Tibial artery (tissue), 4 donors: ENCODE data around the gene PKHD1.

Experiments
- DNase-seq, 2 donors: peaks; one replicate each; pipeline ENCODE4 v3.0.0-alpha.2; 2019
- H3K27ac ChIP-seq, 2 donors: fragments of 200-600 bp; sonication (generic) in 1 of 2; 1 replicate in 1 of 2; 2 replicates in 1 of 2; pipeline ENCODE4 v1.5.1; 2018 to 2019; ENCODE audit warnings: mild to moderate bottlenecking in 1 of 2
- H3K27me3 ChIP-seq, 2 donors: fragments of 200-600 bp; sonication (generic) in 1 of 2; one replicate each; pipeline versions ENCODE4 v1.5.1 to v1.6.0; 2016 to 2019
- H3K36me3 ChIP-seq, 3 donors: fragments of 200-600 bp; sonication (generic) in 2 of 3; one replicate each; pipeline ENCODE4 v1.5.1; 2016 to 2019; ENCODE audit warnings: mild to moderate bottlenecking in 2 of 3
- H3K4me1 ChIP-seq, 4 donors: fragments of 200-600 bp; sonication (generic) in 2 of 4; 1 replicate in 3 of 4; 2 replicates in 1 of 4; pipeline ENCODE4 v1.5.1; 2016 to 2019
- H3K4me3 ChIP-seq, 2 donors: fragments of 200-600 bp; sonication (generic) in 1 of 2; 1 replicate in 1 of 2; 2 replicates in 1 of 2; pipeline ENCODE4 v1.5.1; 2018 to 2019; ENCODE audit warnings: mild to moderate bottlenecking in 2 of 2
- H3K9me3 ChIP-seq, 3 donors: fragments of 200-600 bp; sonication (generic) in 1 of 3; one replicate each; pipeline ENCODE4 v1.5.1; 2016 to 2019
- CTCF ChIP-seq, 2 experiments: fragments of 200-600 bp in 1 of 2; fragments of 450-650 bp in 1 of 2; IDR thresholded peaks; one replicate each; pipeline ENCODE4 v1.5.1; 2017 to 2019; ENCODE audit warnings: antibody characterized with exemption in 2 of 2, mild to moderate bottlenecking in 1 of 2, moderate library complexity in 1 of 2
- intact Hi-C: fragments of 100-400 bp; cut with DNase I; formaldehyde crosslinking; loops from one replicate; pipeline ENCODE4 v1.15.0; 2023; ENCODE audit warnings: low total_unique reads

Gene PKHD1

GRCh38 chr6:52133324-52133723 lies 45.9 kb upstream of the PKHD1 start:
- Histone ChIP-seq H3K27ac (no peak overlapping the region), H3K36me3 (no peaks in the 10 kb centered on the region), H3K4me1 (no peaks in the 10 kb centered on the region), H3K4me3 (no peak overlapping the region), H3K27me3 (no peaks in the 10 kb centered on the region), H3K9me3 (no peaks in the 10 kb centered on the region)
- no peak for DNase-seq
- TF ChIP-seq CTCF (IDR thresholded peaks at IDR 0.05): no peak
- intact Hi-C loops: no loop called here

DNA sequence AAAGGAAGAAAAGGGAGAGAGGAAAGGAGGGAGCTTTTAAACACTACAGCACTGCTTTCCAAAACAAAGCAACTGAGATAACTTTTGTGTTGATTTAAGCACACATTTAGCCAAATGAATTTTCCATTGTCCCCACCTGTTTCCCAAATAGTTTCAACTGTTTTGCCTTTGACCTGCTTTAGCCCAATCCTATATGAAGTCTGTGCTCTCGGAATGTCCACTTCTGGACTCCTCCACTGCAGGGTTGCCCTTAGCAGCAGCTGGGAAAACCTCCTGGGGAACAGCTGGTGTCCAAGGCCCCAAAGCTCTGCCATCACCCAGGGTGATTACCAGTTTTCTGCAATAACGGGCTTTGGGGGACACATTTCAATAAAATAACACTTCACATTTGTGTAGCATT lies 44.9 kb upstream of the PKHD1 start:
- TF ChIP-seq CTCF (IDR thresholded peaks at IDR 0.05): no peak
- Histone ChIP-seq H3K27me3 (no peaks in the 10 kb centered on the region), H3K4me3 (no peak overlapping the region), H3K36me3 (no peaks in the 10 kb centered on the region), H3K4me1 (no peaks in the 10 kb centered on the region), H3K9me3 (no peaks in the 10 kb centered on the region), H3K27ac (no peak overlapping the region)
- DNase-seq: no peak
- intact Hi-C loops: no loop called here

- no peaks in the 10 kb centered on the region for H3K27me3 ChIP-seq
- intact Hi-C loops: no loop called here
- H3K9me3 ChIP-seq: no peaks in the 10 kb centered on the region
- DNase-seq: no peak
- no peaks in the 10 kb centered on the region for H3K36me3 ChIP-seq
- H3K4me3 ChIP-seq: no peak overlapping the region
- TF ChIP-seq CTCF (IDR thresholded peaks at IDR 0.05): no peak
- H3K4me1 ChIP-seq: no peaks in the 10 kb centered on the region
- no peak overlapping the region for H3K27ac ChIP-seq
Observed at GRCh38 chr6:52130440-52130839, 43.0 kb upstream of the PKHD1 start.

DNA sequence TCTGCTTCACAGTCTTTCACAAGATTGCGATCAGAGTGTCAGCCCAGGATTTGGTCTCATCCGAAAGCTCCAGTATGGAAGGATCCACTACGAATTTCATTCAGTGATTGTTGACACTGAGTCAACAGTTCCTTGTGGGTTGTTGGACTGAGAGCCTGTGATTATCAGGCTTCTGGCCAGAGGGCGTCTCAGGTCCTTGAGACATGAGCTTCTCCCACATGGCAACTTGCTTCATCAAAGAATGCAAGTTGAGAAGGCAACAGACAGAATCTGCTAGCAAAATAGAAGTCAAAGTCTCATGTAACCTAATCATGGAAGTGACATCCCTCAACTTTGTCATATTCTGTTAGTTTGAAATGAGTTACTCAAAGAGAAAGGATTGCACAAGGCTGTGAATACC lies 40.5 kb upstream of the PKHD1 start:
- Histone ChIP-seq H3K27me3 (no peaks in the 10 kb centered on the region), H3K27ac (no peak overlapping the region), H3K4me3 (no peak overlapping the region), H3K36me3 (no peaks in the 10 kb centered on the region), H3K4me1 (no peaks in the 10 kb centered on the region), H3K9me3 (no peaks in the 10 kb centered on the region)
- TF ChIP-seq CTCF (IDR thresholded peaks at IDR 0.05): no peak
- DNase-seq: no peak
- intact Hi-C loops: no loop called here

- no peaks in the 10 kb centered on the region for H3K27me3 ChIP-seq
- intact Hi-C loops: no loop called here
- no peak for TF ChIP-seq CTCF (IDR thresholded peaks at IDR 0.05)
- no peaks in the 10 kb centered on the region for H3K36me3 ChIP-seq
- H3K27ac ChIP-seq: no peak overlapping the region
- no peak overlapping the region for H3K4me3 ChIP-seq
- no peak for DNase-seq
- H3K9me3 ChIP-seq: no peaks in the 10 kb centered on the region
- no peaks in the 10 kb centered on the region for H3K4me1 ChIP-seq
Observed at GRCh38 chr6:52126231-52126630, 38.8 kb upstream of the PKHD1 start.

DNA sequence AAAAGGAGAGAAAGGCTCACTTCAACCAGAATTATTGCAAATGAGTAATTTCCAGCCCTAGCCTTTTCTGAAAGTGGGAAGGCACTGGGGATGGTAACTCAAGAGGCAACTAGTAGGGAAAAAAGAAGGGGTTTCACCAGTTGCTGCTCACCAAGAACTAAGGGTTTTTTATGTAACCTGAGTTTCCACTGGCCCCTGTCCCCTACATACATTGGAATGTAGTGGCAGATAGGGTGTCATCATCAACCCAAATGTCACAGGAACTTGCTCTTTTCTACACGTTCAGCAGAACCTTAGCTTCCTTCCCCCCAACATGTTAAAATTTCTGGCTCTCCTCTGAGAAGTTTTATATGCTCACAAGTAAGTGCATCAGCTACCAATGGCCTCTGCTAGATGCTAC lies 38.2 kb upstream of the PKHD1 start:
- H3K4me1 ChIP-seq: no peaks in the 10 kb centered on the region
- no peak overlapping the region for H3K4me3 ChIP-seq
- no peaks in the 10 kb centered on the region for H3K27me3 ChIP-seq
- TF ChIP-seq CTCF (IDR thresholded peaks at IDR 0.05): no peak
- no peaks in the 10 kb centered on the region for H3K36me3 ChIP-seq
- no peaks in the 10 kb centered on the region for H3K9me3 ChIP-seq
- H3K27ac ChIP-seq: no peak overlapping the region
- no peak for DNase-seq
- intact Hi-C loops: no loop called here
